Activated T-cell treated with anti-CD3 and anti-CD28 coated beads, Interleukin-2, amount 50 U/mL, for 4 hours (primary cell): ENCODE data around the gene KLHDC4. TPM values are rescaled to one million over a fixed set of nuclear protein-coding genes. Genes with fewer than 3 reads are reported as not detected.

Experiments
- ATAC-seq, 2 donors: fragments of 200-7000 bp; cut with Tn5 transposase; one replicate each; pipeline ENCODE4 v1.10.0; 2021
- DNase-seq: peaks from one replicate; pipeline ENCODE4 v3.0.0-alpha.2; 2020
- H3K27me3 Mint-ChIP-seq: one replicate; pipeline ENCODE4 v1.8.0; 2021; ENCODE audit warnings: low read depth, mixed read lengths
- H3K36me3 Mint-ChIP-seq: one replicate; pipeline ENCODE4 v1.8.0; 2022; ENCODE audit warnings: mixed read lengths; ENCODE audit not compliant: insufficient read depth
- H3K4me1 Mint-ChIP-seq: one replicate; pipeline ENCODE4 v1.8.0; 2021; ENCODE audit warnings: low read depth, mixed read lengths
- H3K4me3 Mint-ChIP-seq: one replicate; pipeline ENCODE4 v1.8.0; 2021; ENCODE audit warnings: mild to moderate bottlenecking, moderate library complexity, mixed read lengths
- H3K9me3 Mint-ChIP-seq: one replicate; pipeline ENCODE4 v1.8.0; 2021; ENCODE audit warnings: mixed read lengths
- total RNA-seq, 3 donors: library from RNA; stranded (reverse); gene quantifications; one replicate each; pipeline ENCODE4 v1.2.1, GENCODE V29; 2021

KLHDC4 gene
- total RNA-seq, 3 donors from 2014 or later = 71.6 to 78.1 (median 76.0) TPM

GRCh38 chr16:87698241-87698640, 67.5 kb downstream of the KLHDC4 start:
- Mint-ChIP-seq H3K4me3 (no peak overlapping the region), H3K27me3 (no peaks in the 10 kb centered on the region), H3K36me3 (peaks cover 11% of the 10 kb centered on the region), H3K4me1 (peaks cover 44% of the 10 kb centered on the region), H3K9me3 (no peaks in the 10 kb centered on the region)
- DNase-seq (no peak), ATAC-seq (no peak)

- Mint-ChIP-seq H3K27me3 (no peaks in the 10 kb centered on the region), H3K36me3 (peaks cover 11% of the 10 kb centered on the region), H3K4me1 (peaks cover 39% of the 10 kb centered on the region), H3K9me3 (no peaks in the 10 kb centered on the region), H3K4me3 (no peak overlapping the region)
- DNase-seq (no peak), ATAC-seq (no peak)
These were observed 68.0 kb downstream of the KLHDC4 start for GRCh38 chr16:87697792-87698191.

GRCh38 chr16:87697256-87697655, 68.5 kb downstream of the KLHDC4 start:
- H3K27me3 Mint-ChIP-seq = no peaks in the 10 kb centered on the region
- H3K36me3 Mint-ChIP-seq = peaks cover 9% of the 10 kb centered on the region
- H3K4me1 Mint-ChIP-seq = peaks cover 34% of the 10 kb centered on the region
- no peak overlapping the region for H3K4me3 Mint-ChIP-seq
- no peak for ATAC-seq
- no peak for DNase-seq
- no peaks in the 10 kb centered on the region for H3K9me3 Mint-ChIP-seq

GRCh38 chr16:87696726-87697125, 69.1 kb downstream of the KLHDC4 start:
- peaks cover 6% of the 10 kb centered on the region for H3K36me3 Mint-ChIP-seq
- H3K27me3 Mint-ChIP-seq = no peaks in the 10 kb centered on the region
- no peak overlapping the region for H3K4me3 Mint-ChIP-seq
- H3K9me3 Mint-ChIP-seq = no peaks in the 10 kb centered on the region
- ATAC-seq (no peak), DNase-seq (no peak)
- peaks cover 29% of the 10 kb centered on the region for H3K4me1 Mint-ChIP-seq

GRCh38 chr16:87695534-87695933, 70.3 kb downstream of the KLHDC4 start:
- H3K4me1 Mint-ChIP-seq = peaks cover 19% of the 10 kb centered on the region
- H3K9me3 Mint-ChIP-seq = no peaks in the 10 kb centered on the region
- DNase-seq (no peak), ATAC-seq (no peak)
- peaks cover 4% of the 10 kb centered on the region for H3K36me3 Mint-ChIP-seq
- no peaks in the 10 kb centered on the region for H3K27me3 Mint-ChIP-seq
- no peak overlapping the region for H3K4me3 Mint-ChIP-seq

GRCh38 chr16:87694441-87695125, 71.2 kb downstream of the KLHDC4 start:
- Mint-ChIP-seq H3K9me3 (no peaks in the 10 kb centered on the region), H3K36me3 (peaks cover 2% of the 10 kb centered on the region), H3K4me1 (peaks cover 13% of the 10 kb centered on the region), H3K4me3 (no peak overlapping the region), H3K27me3 (no peaks in the 10 kb centered on the region)
- no peak for DNase-seq
- ATAC-seq = no peak

GRCh38 chr16:87693827-87694226, 72.0 kb downstream of the KLHDC4 start:
- H3K36me3 Mint-ChIP-seq = peaks cover 2% of the 10 kb centered on the region
- DNase-seq = no peak
- no peaks in the 10 kb centered on the region for H3K27me3 Mint-ChIP-seq
- peaks cover 8% of the 10 kb centered on the region for H3K4me1 Mint-ChIP-seq
- ATAC-seq = no peak
- no peaks in the 10 kb centered on the region for H3K9me3 Mint-ChIP-seq
- H3K4me3 Mint-ChIP-seq = no peak overlapping the region

GRCh38 chr16:87692756-87693155, 73.0 kb downstream of the KLHDC4 start:
- no peaks in the 10 kb centered on the region for H3K4me1 Mint-ChIP-seq
- H3K9me3 Mint-ChIP-seq = no peaks in the 10 kb centered on the region
- ATAC-seq (no peak), DNase-seq (no peak)
- no peaks in the 10 kb centered on the region for H3K36me3 Mint-ChIP-seq
- no peak overlapping the region for H3K4me3 Mint-ChIP-seq
- H3K27me3 Mint-ChIP-seq = peaks cover 1% of the 10 kb centered on the region

- Mint-ChIP-seq H3K9me3 (no peaks in the 10 kb centered on the region), H3K4me3 (no peak overlapping the region), H3K27me3 (peaks cover 1% of the 10 kb centered on the region), H3K36me3 (no peaks in the 10 kb centered on the region), H3K4me1 (no peaks in the 10 kb centered on the region)
- DNase-seq (no peak), ATAC-seq (no peak)
These were observed 73.6 kb downstream of the KLHDC4 start for GRCh38 chr16:87692176-87692575.

- Mint-ChIP-seq H3K9me3 (no peaks in the 10 kb centered on the region), H3K4me1 (no peaks in the 10 kb centered on the region), H3K36me3 (no peaks in the 10 kb centered on the region), H3K27me3 (peaks cover 1% of the 10 kb centered on the region), H3K4me3 (no peak overlapping the region)
- ATAC-seq (no peak), DNase-seq (no peak)
These were observed 74.1 kb downstream of the KLHDC4 start for GRCh38 chr16:87691686-87692079.

GRCh38 chr16:87690911-87691685, 74.7 kb downstream of the KLHDC4 start:
- no peak overlapping the region for H3K4me3 Mint-ChIP-seq
- DNase-seq (no peak), ATAC-seq (no peak)
- H3K27me3 Mint-ChIP-seq = peaks cover 1% of the 10 kb centered on the region
- H3K36me3 Mint-ChIP-seq = no peaks in the 10 kb centered on the region
- H3K4me1 Mint-ChIP-seq = no peaks in the 10 kb centered on the region
- H3K9me3 Mint-ChIP-seq = no peaks in the 10 kb centered on the region

GRCh38 chr16:87689956-87690465, 75.8 kb downstream of the KLHDC4 start:
- ATAC-seq (no peak), DNase-seq (no peak)
- Mint-ChIP-seq H3K4me3 (no peak overlapping the region), H3K4me1 (no peaks in the 10 kb centered on the region), H3K36me3 (no peaks in the 10 kb centered on the region), H3K9me3 (no peaks in the 10 kb centered on the region), H3K27me3 (peaks cover 5% of the 10 kb centered on the region)

GRCh38 chr16:87688876-87689815, 76.6 kb downstream of the KLHDC4 start:
- no peaks in the 10 kb centered on the region for H3K36me3 Mint-ChIP-seq
- no peaks in the 10 kb centered on the region for H3K9me3 Mint-ChIP-seq
- H3K4me3 Mint-ChIP-seq = no peak overlapping the region
- H3K4me1 Mint-ChIP-seq = no peaks in the 10 kb centered on the region
- DNase-seq (no peak), ATAC-seq (no peak)
- H3K27me3 Mint-ChIP-seq = peaks cover 5% of the 10 kb centered on the region

- H3K9me3 Mint-ChIP-seq = no peaks in the 10 kb centered on the region
- H3K36me3 Mint-ChIP-seq = no peaks in the 10 kb centered on the region
- no peak overlapping the region for H3K4me3 Mint-ChIP-seq
- no peak for ATAC-seq
- H3K27me3 Mint-ChIP-seq = peaks cover 5% of the 10 kb centered on the region
- H3K4me1 Mint-ChIP-seq = no peaks in the 10 kb centered on the region
- DNase-seq = no peak
These were observed 77.7 kb downstream of the KLHDC4 start for GRCh38 chr16:87687998-87688529.
